BE2C (cell line): ENCODE measurements around the gene POLN.
"Not testable (repeated sequence)": the region's sequence is repeated elsewhere in the genome, so short reads cannot be mapped to it uniquely, and the experiment has no call there.

ENCODE experiments used
- DNase-seq: peaks from one replicate; pipeline ENCODE4 v3.0.0-alpha.2; 2020
- H3K27me3 ChIP-seq: fragments of 250-450 bp; sonication (Bioruptor Pico); 2 replicates; pipeline ENCODE4 v1.5.1; 2020; ENCODE audit warnings: mild to moderate bottlenecking
- H3K36me3 ChIP-seq: fragments of 250-450 bp; sonication (Bioruptor Pico); 2 replicates; pipeline ENCODE4 v1.5.1; 2020; ENCODE audit warnings: mild to moderate bottlenecking
- H3K4me1 ChIP-seq: fragments of 250-450 bp; sonication (Bioruptor Pico); 2 replicates; pipeline ENCODE4 v1.5.1; 2020
- H3K4me3 ChIP-seq: 2 replicates; pipeline ENCODE4 v1.5.1; 2011; ENCODE audit warnings: low read depth, low read length
- H3K9me3 ChIP-seq: fragments of 250-450 bp; sonication (Bioruptor Pico); 2 replicates; pipeline ENCODE4 v1.5.1; 2020
- CTCF ChIP-seq: IDR thresholded peaks from 2 replicates; pipeline ENCODE4 v1.5.1; 2012; ENCODE audit warnings: mild to moderate bottlenecking, low read depth, low read length

Gene POLN

GRCh38 chr4:2276581-2277325, 34.8 kb upstream of the POLN start:
- TF ChIP-seq CTCF = no peak
- H3K4me3 ChIP-seq = no peak overlapping the region
- H3K27me3 ChIP-seq = no peaks in the 10 kb centered on the region
- no peaks in the 10 kb centered on the region for H3K9me3 ChIP-seq
- H3K36me3 ChIP-seq = no peaks in the 10 kb centered on the region
- no peak for DNase-seq
- H3K4me1 ChIP-seq = peaks cover 8% of the 10 kb centered on the region

GRCh38 chr4:2275546-2276251, 33.8 kb upstream of the POLN start:
- Histone ChIP-seq H3K27me3 (no peaks in the 10 kb centered on the region), H3K9me3 (no peaks in the 10 kb centered on the region), H3K4me3 (no peak overlapping the region), H3K4me1 (peaks cover 8% of the 10 kb centered on the region), H3K36me3 (no peaks in the 10 kb centered on the region)
- TF ChIP-seq CTCF = no peak
- peak; percentile 5 for DNase-seq

GRCh38 chr4:2275044-2275397, 33.1 kb upstream of the POLN start:
- H3K36me3 ChIP-seq, H3K4me1 ChIP-seq, H3K27me3 ChIP-seq, H3K9me3 ChIP-seq, H3K4me3 ChIP-seq, DNase-seq: not testable (repeated sequence)

- H3K9me3 ChIP-seq = no peaks in the 10 kb centered on the region
- DNase-seq = no peak
- peaks cover 10% of the 10 kb centered on the region for H3K4me1 ChIP-seq
- no peak for TF ChIP-seq CTCF
- no peaks in the 10 kb centered on the region for H3K27me3 ChIP-seq
- H3K4me3 ChIP-seq = no peak overlapping the region
- H3K36me3 ChIP-seq = no peaks in the 10 kb centered on the region
These were observed 32.6 kb upstream of the POLN start for GRCh38 chr4:2274320-2275043.

GRCh38 chr4:2273657-2274319, 31.9 kb upstream of the POLN start:
- TF ChIP-seq CTCF = no peak
- Histone ChIP-seq H3K36me3 (no peaks in the 10 kb centered on the region), H3K4me3 (no peak overlapping the region), H3K4me1 (peaks cover 16% of the 10 kb centered on the region), H3K9me3 (no peaks in the 10 kb centered on the region), H3K27me3 (no peaks in the 10 kb centered on the region)
- DNase-seq = no peak

GRCh38 chr4:2273221-2273620, 31.3 kb upstream of the POLN start:
- Histone ChIP-seq H3K4me3 (no peak overlapping the region), H3K4me1 (peaks cover 16% of the 10 kb centered on the region), H3K9me3 (no peaks in the 10 kb centered on the region), H3K27me3 (no peaks in the 10 kb centered on the region), H3K36me3 (no peaks in the 10 kb centered on the region)
- no peak for DNase-seq
- TF ChIP-seq CTCF = no peak
